Hepatocyte (in vitro differentiated cells): ENCODE data around the gene PTPRT. TPM values are rescaled to one million over a fixed set of nuclear protein-coding genes. Genes with fewer than 3 reads are reported as not detected.

Experiments
- DNase-seq: peaks from one replicate; pipeline ENCODE4 v3.0.0-alpha.2; 2016; ENCODE audit warnings: low spot score
- H2AFZ ChIP-seq: fragments of 200-600 bp; sonication (generic); 2 replicates; pipeline ENCODE4 v1.6.0; 2016; ENCODE audit warnings: antibody characterized with exemption, mild to moderate bottlenecking
- H3K27ac ChIP-seq: fragments of 200-600 bp; sonication (generic); 2 replicates; pipeline ENCODE4 v1.5.1; 2016; ENCODE audit warnings: mild to moderate bottlenecking
- H3K27me3 ChIP-seq: fragments of 200-600 bp; sonication (generic); 2 replicates; pipeline ENCODE4 v1.6.1; 2016
- H3K36me3 ChIP-seq: fragments of 200-600 bp; sonication (generic); replicated peaks from 2 replicates; pipeline ENCODE4 v1.5.1; 2016; ENCODE audit warnings: low read depth; ENCODE audit not compliant: insufficient read depth
- H3K4me1 ChIP-seq: fragments of 200-600 bp; sonication (generic); 2 replicates; pipeline ENCODE4 v1.5.1; 2016; ENCODE audit warnings: mild to moderate bottlenecking, moderate library complexity; ENCODE audit not compliant: insufficient read depth
- H3K4me2 ChIP-seq: fragments of 200-600 bp; sonication (generic); 2 replicates; pipeline ENCODE4 v1.6.0; 2016
- H3K4me3 ChIP-seq: fragments of 200-600 bp; sonication (generic); 2 replicates; pipeline ENCODE4 v1.5.1; 2016; ENCODE audit warnings: mild to moderate bottlenecking
- H3K79me2 ChIP-seq: fragments of 200-600 bp; sonication (generic); 2 replicates; pipeline ENCODE4 v1.6.0; 2017; ENCODE audit warnings: mild to moderate bottlenecking
- H3K9me2 ChIP-seq: fragments of 200-600 bp; sonication (generic); replicated peaks from 2 replicates; pipeline ENCODE4 v1.6.0; 2017; ENCODE audit warnings: mild to moderate bottlenecking; ENCODE audit not compliant: insufficient read depth
- H3K9me3 ChIP-seq: fragments of 200-600 bp; sonication (generic); 2 replicates; pipeline ENCODE4 v1.5.1; 2016; ENCODE audit warnings: low read depth, mild to moderate bottlenecking
- H4K20me1 ChIP-seq: fragments of 200-600 bp; sonication (generic); 2 replicates; pipeline ENCODE4 v1.6.0; 2016; ENCODE audit warnings: mild to moderate bottlenecking; ENCODE audit not compliant: insufficient read depth, poor library complexity, severe bottlenecking
- EZH2 ChIP-seq: fragments of 200-600 bp; sonication (generic); IDR thresholded peaks from 2 replicates; pipeline ENCODE4 v1.6.1; 2016; ENCODE audit warnings: antibody characterized with exemption, mild to moderate bottlenecking, borderline replicate concordance
- EZH2phosphoT487 ChIP-seq: fragments of 200-600 bp; sonication (generic); IDR thresholded peaks from one replicate; pipeline ENCODE4 v1.6.1; 2018; ENCODE audit warnings: antibody characterized with exemption, mild to moderate bottlenecking, low read depth, moderate library complexity; ENCODE audit not compliant: unreplicated experiment, severe bottlenecking
- WGBS: methylation state at CpG from one replicate; pipeline ENCODE4 v1.1.6; 2016; ENCODE audit warnings: low lambda C conversion rate; ENCODE audit errors: missing lambda C conversion rate; 5-methylcytosine and 5-hydroxymethylcytosine counted together
- polyA plus RNA-seq: library from polyadenylated mRNA; unstranded; fragments of >200 nt; fragmentation: Nextera tagmentation; extraction: Ambion mirVana; gene quantifications from 2 replicates; pipeline ENCODE4 v1.2.1, GENCODE V29; 2016
- total RNA-seq: library from RNA; depleted of rRNA; stranded (reverse); fragments of >200 nt; gene quantifications from 2 replicates; pipeline ENCODE4 v1.2.3, GENCODE V29; 2014
- TF ChIP-seq, protein P1 (sequence below): fragments of 200-600 bp; sonication (generic); IDR thresholded peaks from 2 replicates; pipeline ENCODE4 v1.5.1; 2016; ENCODE audit warnings: antibody characterized with exemption, mild to moderate bottlenecking; ENCODE audit not compliant: poor library complexity

The PTPRT gene
- total and polyA plus RNA-seq, 2 experiments from 2014 or later = 0.47 to 0.83 TPM

GRCh38 chr20:42968746-42969145, 221.0 kb downstream of the PTPRT start:
- Histone ChIP-seq H3K27me3 (no peaks in the 10 kb centered on the region), H3K36me3 (no peaks in the 10 kb centered on the region), H3K79me2 (no peaks in the 10 kb centered on the region), H3K4me1 (no peaks in the 10 kb centered on the region), H2AFZ (no peak overlapping the region), H3K9me2 (no peaks in the 10 kb centered on the region), H3K9me3 (no peaks in the 10 kb centered on the region), H3K27ac (no peak overlapping the region), H4K20me1 (no peaks in the 10 kb centered on the region), H3K4me3 (no peak overlapping the region), H3K4me2 (no peak overlapping the region)
- WGBS = 94% methylated on average over 9 of the region's 9 CpGs
- TF ChIP-seq EZH2 (no peak), EZH2phosphoT487 (no peak)
- TF ChIP-seq, protein P1, sequence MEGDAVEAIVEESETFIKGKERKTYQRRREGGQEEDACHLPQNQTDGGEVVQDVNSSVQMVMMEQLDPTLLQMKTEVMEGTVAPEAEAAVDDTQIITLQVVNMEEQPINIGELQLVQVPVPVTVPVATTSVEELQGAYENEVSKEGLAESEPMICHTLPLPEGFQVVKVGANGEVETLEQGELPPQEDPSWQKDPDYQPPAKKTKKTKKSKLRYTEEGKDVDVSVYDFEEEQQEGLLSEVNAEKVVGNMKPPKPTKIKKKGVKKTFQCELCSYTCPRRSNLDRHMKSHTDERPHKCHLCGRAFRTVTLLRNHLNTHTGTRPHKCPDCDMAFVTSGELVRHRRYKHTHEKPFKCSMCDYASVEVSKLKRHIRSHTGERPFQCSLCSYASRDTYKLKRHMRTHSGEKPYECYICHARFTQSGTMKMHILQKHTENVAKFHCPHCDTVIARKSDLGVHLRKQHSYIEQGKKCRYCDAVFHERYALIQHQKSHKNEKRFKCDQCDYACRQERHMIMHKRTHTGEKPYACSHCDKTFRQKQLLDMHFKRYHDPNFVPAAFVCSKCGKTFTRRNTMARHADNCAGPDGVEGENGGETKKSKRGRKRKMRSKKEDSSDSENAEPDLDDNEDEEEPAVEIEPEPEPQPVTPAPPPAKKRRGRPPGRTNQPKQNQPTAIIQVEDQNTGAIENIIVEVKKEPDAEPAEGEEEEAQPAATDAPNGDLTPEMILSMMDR = no peak
- no peak for DNase-seq

DNA sequence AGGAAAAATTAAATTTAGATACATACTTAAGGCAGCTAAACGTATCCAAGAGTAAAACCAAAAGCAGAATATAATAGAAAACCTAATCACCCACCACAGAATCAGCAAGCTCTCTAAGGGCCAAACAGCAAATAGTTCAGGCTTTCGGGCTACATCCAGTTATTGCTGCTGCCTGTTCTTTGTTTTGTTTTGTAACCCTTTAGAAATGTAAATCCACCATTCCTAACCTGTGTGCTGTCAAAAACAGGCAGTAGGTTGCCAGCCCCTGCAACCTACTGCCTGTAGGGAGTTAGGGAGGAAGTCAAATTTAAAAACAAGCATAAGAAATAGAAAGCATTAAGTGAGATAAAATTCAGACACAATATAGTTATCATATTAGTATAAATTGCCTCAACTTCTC, 225.9 kb downstream of the PTPRT start:
- Histone ChIP-seq H3K9me2 (no peaks in the 10 kb centered on the region), H3K9me3 (no peaks in the 10 kb centered on the region), H3K79me2 (no peaks in the 10 kb centered on the region), H2AFZ (no peak overlapping the region), H3K36me3 (no peaks in the 10 kb centered on the region), H4K20me1 (no peaks in the 10 kb centered on the region), H3K4me3 (no peak overlapping the region), H3K4me1 (no peaks in the 10 kb centered on the region), H3K4me2 (no peak overlapping the region), H3K27ac (no peak overlapping the region), H3K27me3 (no peaks in the 10 kb centered on the region)
- no peak for TF ChIP-seq EZH2phosphoT487
- TF ChIP-seq EZH2 = no peak
- TF ChIP-seq, protein P1 = no peak
- WGBS = 56% methylated on average over 2 of the region's 2 CpGs
- DNase-seq = no peak

- no peak overlapping the region for H2AFZ ChIP-seq
- no peak for DNase-seq
- H4K20me1 ChIP-seq = no peaks in the 10 kb centered on the region
- H3K27ac ChIP-seq = no peak overlapping the region
- no peak overlapping the region for H3K4me3 ChIP-seq
- no peaks in the 10 kb centered on the region for H3K79me2 ChIP-seq
- H3K9me2 ChIP-seq = no peaks in the 10 kb centered on the region
- H3K9me3 ChIP-seq = no peaks in the 10 kb centered on the region
- TF ChIP-seq, protein P1 = no peak
- TF ChIP-seq EZH2phosphoT487 (no peak), EZH2 (no peak)
- H3K4me2 ChIP-seq = no peak overlapping the region
- no peaks in the 10 kb centered on the region for H3K36me3 ChIP-seq
- H3K27me3 ChIP-seq = no peaks in the 10 kb centered on the region
- no peaks in the 10 kb centered on the region for H3K4me1 ChIP-seq
- 78% methylated on average over 6 of the region's 6 CpGs for WGBS
Measured at GRCh38 chr20:42961771-42962170, 227.9 kb downstream of the PTPRT start.

DNA sequence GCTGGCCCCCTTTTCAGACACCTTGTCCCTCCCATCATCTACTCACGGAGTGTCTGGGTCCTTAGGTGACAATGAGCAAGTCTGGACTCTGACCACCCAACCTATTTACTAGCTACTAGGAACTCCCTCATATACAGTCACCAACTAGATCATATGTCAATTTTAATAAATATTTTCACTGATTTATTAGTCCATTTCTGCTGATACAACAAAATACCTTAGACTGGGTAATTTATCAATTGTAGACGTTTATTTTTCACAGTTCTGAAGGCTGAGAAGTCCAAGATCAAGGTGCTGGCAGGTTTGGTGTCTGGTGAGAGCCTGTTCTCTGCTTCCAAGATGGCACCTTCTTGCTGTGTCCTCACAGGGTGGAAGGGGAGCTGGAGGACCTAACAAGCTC, 229.7 kb downstream of the PTPRT start:
- 84% methylated on average over 2 of the region's 2 CpGs for whole genome bisulfite sequencing

More for the DNA sequence above, 229.7 kb downstream of the PTPRT start:
- Histone ChIP-seq H3K79me2 (no peaks in the 10 kb centered on the region), H3K4me3 (no peak overlapping the region), H3K9me3 (no peaks in the 10 kb centered on the region), H3K27ac (no peak overlapping the region), H3K27me3 (no peaks in the 10 kb centered on the region), H4K20me1 (no peaks in the 10 kb centered on the region), H3K9me2 (no peaks in the 10 kb centered on the region), H2AFZ (no peak overlapping the region), H3K36me3 (no peaks in the 10 kb centered on the region), H3K4me1 (no peaks in the 10 kb centered on the region), H3K4me2 (no peak overlapping the region)
- TF ChIP-seq EZH2phosphoT487 = no peak
- no peak for DNase-seq
